SK-N-SH (cell line): ENCODE measurements around the gene ITFG2.

Experiments used
- CTCF ChIP-seq: fragments of 200-600 bp; sonication (generic); IDR thresholded peaks from 2 replicates; pipeline ENCODE4 v1.6.1; 2017; ENCODE audit warnings: antibody characterized with exemption, mild to moderate bottlenecking, moderate library complexity
- RAD21 ChIP-seq: IDR thresholded peaks from 2 replicates; pipeline ENCODE4 v1.6.1; 2012; ENCODE audit warnings: mild to moderate bottlenecking, low read length
- RXRA ChIP-seq: IDR thresholded peaks from 2 replicates; pipeline ENCODE4 v1.4.0; 2012; ENCODE audit warnings: low read depth, mild to moderate bottlenecking, borderline replicate concordance
- ZBTB33 ChIP-seq: IDR thresholded peaks from 2 replicates; pipeline ENCODE4 v1.4.0; 2012; ENCODE audit warnings: low read depth, borderline replicate concordance

GRCh38 chr12:2800046-2800570, 12.4 kb upstream of the ITFG2 start:
- TF ChIP-seq CTCF, result no peak
- no peak for TF ChIP-seq RXRA
- TF ChIP-seq ZBTB33, result no peak
- TF ChIP-seq RAD21, result no peak
